Activated CD8-positive, alpha-beta memory T cell treated with anti-CD3 and anti-CD28 coated beads, Interleukin-2, amount 50 U/mL, for 1 hour (primary cell): Measurements from ENCODE around the gene KRT2.

Source experiments
- DNase-seq: peaks from one replicate; pipeline ENCODE4 v3.0.0-alpha.2; 2020; ENCODE audit errors: extremely low read depth

KRT2 gene

DNA sequence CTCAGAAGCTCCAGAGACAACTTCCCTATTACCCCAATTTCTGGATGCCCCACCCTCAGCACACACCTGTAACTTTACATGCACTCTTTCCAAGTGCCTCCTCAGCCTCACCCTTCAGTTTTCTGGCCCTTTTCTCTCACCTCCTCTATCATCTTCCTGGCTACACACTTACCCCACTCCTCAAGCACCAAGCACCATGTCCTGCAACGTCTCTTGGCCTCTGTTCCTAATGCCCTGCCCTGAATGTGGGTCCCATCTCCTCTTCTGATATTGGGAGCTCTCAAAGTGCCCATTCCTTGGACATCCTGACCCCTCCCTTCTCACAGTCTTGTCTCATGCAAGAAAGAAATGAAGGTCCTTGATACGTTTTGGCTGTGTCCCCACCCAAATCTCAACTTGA is 51.9 kb downstream of the KRT2 start:
- DNase-seq, result no peak

DNA sequence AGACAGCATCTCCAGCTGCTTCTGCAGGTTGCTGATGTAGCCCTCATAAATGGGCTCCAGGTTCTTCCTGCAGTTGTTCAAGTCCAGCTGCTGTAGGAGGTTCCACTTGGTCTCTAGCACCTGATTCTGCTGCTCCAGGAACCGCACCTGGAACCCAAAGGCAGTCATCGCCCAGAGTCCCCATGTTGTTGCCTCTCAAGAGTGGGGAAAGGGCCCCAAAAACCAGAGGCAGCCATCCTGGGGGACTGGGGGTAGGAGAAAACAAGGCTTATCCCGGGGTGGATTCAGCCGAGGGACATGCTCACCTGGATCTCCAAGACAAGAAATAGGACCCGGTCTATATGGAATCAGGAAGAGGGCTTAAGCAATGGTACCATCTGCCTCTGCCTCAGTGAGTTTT is 53.0 kb downstream of the KRT2 start:
- no peak for DNase-seq
